OCI-LY1 (cell line): Measurements from ENCODE around the gene TMEM181.

Experiments
- H2AFZ ChIP-seq: fragments of 200-600 bp; sonication (generic), shearing (Covaris generic); 2 replicates; pipeline ENCODE4 v1.6.0; 2014; ENCODE audit warnings: antibody characterized with exemption, mild to moderate bottlenecking, low read length
- H3F3A ChIP-seq: fragments of 200-600 bp; sonication (generic), shearing (Covaris generic); 2 replicates; pipeline ENCODE4 v1.6.0; 2014; ENCODE audit warnings: mild to moderate bottlenecking, antibody characterized with exemption, low read length, moderate library complexity; ENCODE audit not compliant: insufficient read depth
- H3K27ac ChIP-seq: fragments of 200-600 bp; sonication (generic); 2 replicates; pipeline ENCODE4 v1.5.1; 2014; ENCODE audit warnings: low read length, mixed run types, mild to moderate bottlenecking, low read depth; ENCODE audit not compliant: poor library complexity, severe bottlenecking
- H3K27me3 ChIP-seq: fragments of 200-600 bp; sonication (generic); 2 replicates; pipeline ENCODE4 v1.6.0; 2014; ENCODE audit warnings: antibody characterized with exemption, mild to moderate bottlenecking, low read length, moderate library complexity; ENCODE audit not compliant: insufficient read depth
- H3K36me3 ChIP-seq: fragments of 200-600 bp; sonication (generic); 2 replicates; pipeline ENCODE4 v1.6.1; 2014; ENCODE audit warnings: mild to moderate bottlenecking, antibody characterized with exemption, low read length, moderate library complexity, mixed read lengths; ENCODE audit not compliant: insufficient read depth
- H3K4me1 ChIP-seq: fragments of 200-600 bp; sonication (generic); 2 replicates; pipeline ENCODE4 v1.5.1; 2014; ENCODE audit warnings: mild to moderate bottlenecking, low read length, moderate library complexity; ENCODE audit not compliant: insufficient read depth, severe bottlenecking
- H3K4me2 ChIP-seq: fragments of 200-600 bp; sonication (generic), shearing (Covaris generic); 2 replicates; pipeline ENCODE4 v1.6.1; 2014; ENCODE audit warnings: low read length
- H3K4me3 ChIP-seq: fragments of 200-600 bp; sonication (generic); 2 replicates; pipeline ENCODE4 v1.5.1; 2014; ENCODE audit warnings: low read length, low read depth, mild to moderate bottlenecking, mixed read lengths; ENCODE audit not compliant: poor library complexity, severe bottlenecking
- H3K79me2 ChIP-seq: fragments of 200-600 bp; shearing (Covaris generic); 2 replicates; pipeline ENCODE4 v1.6.1; 2016; ENCODE audit warnings: mixed run types, low read length, mixed read lengths; ENCODE audit not compliant: insufficient read depth
- H3K9ac ChIP-seq: fragments of 200-600 bp; sonication (generic), shearing (Covaris generic); 2 replicates; pipeline ENCODE4 v1.6.1; 2014; ENCODE audit warnings: mild to moderate bottlenecking, low read length, mixed read lengths
- H3K9me2 ChIP-seq: fragments of 200-600 bp; sonication (generic), shearing (Covaris generic); 2 replicates; pipeline ENCODE4 v1.6.1; 2014; ENCODE audit warnings: low read depth, mild to moderate bottlenecking, low read length, mixed read lengths
- H3K9me3 ChIP-seq: fragments of 200-600 bp; shearing (Covaris generic); 2 replicates; pipeline ENCODE4 v1.6.1; 2014; ENCODE audit warnings: low read length, mixed read lengths
- H4K20me1 ChIP-seq: fragments of 200-600 bp; sonication (generic), shearing (Covaris generic); 2 replicates; pipeline ENCODE4 v1.6.0; 2016; ENCODE audit warnings: mild to moderate bottlenecking, low read length; ENCODE audit not compliant: insufficient read depth
- CTCF ChIP-seq: fragments of 200-600 bp; sonication (generic), shearing (Covaris generic); IDR thresholded peaks from 2 replicates; pipeline ENCODE4 v1.5.1; 2017; ENCODE audit warnings: mild to moderate bottlenecking, antibody characterized with exemption, low read length, moderate library complexity, mixed read lengths
- EZH2 ChIP-seq: fragments of 200-600 bp; sonication (generic), shearing (Covaris generic); IDR thresholded peaks from 2 replicates; pipeline ENCODE4 v1.8.0; 2017; ENCODE audit warnings: borderline replicate concordance, mixed run types, mild to moderate bottlenecking, antibody characterized with exemption, low read length, moderate library complexity, mixed read lengths

The TMEM181 gene

GRCh38 chr6:158536891-158537798 is 22.7 kb upstream of the TMEM181 start:
- Histone ChIP-seq H3K9me2 (no peaks in the 10 kb centered on the region), H3K4me1 (peaks cover 11% of the 10 kb centered on the region), H3K9ac (no peak overlapping the region), H3K4me2 (peak overlapping the region; percentile 79), H2AFZ (no peak overlapping the region), H3K4me3 (peak overlapping the region; percentile 61), H3K9me3 (no peaks in the 10 kb centered on the region), H3K36me3 (no peaks in the 10 kb centered on the region), H3F3A (no peaks in the 10 kb centered on the region), H3K79me2 (no peaks in the 10 kb centered on the region), H4K20me1 (no peaks in the 10 kb centered on the region), H3K27me3 (peaks cover 7% of the 10 kb centered on the region; the same call in 1 of the 2 replicates), H3K27ac (no peak overlapping the region)
- TF ChIP-seq CTCF (no peak), EZH2 (no peak)

DNA sequence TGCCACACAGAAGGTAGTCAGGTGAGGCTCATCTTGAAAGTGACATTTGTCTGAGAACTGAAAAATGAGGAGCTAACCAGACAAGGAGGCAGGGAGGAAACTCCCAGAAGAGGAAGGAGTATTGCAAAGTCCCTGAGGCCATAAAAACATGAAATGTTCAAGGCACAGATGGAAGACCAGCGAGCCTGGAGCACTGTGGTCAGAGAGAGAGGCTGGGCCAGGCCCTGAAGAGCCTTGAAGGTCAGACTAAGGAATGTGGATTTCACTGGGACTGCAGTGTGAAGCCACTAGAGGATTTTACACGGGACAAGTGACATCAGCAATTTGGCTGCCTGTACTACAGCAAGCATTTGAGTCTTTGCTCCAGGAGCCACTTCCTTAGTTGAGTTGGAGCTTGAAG is 21.1 kb upstream of the TMEM181 start:
- Histone ChIP-seq H3K9ac (no peak overlapping the region), H3K36me3 (no peaks in the 10 kb centered on the region), H2AFZ (no peak overlapping the region), H3K4me3 (no peak overlapping the region), H3K27me3 (peaks cover 7% of the 10 kb centered on the region; the same call in 1 of the 2 replicates), H4K20me1 (no peaks in the 10 kb centered on the region), H3K9me3 (no peaks in the 10 kb centered on the region), H3K79me2 (no peaks in the 10 kb centered on the region), H3F3A (no peaks in the 10 kb centered on the region), H3K9me2 (no peaks in the 10 kb centered on the region), H3K27ac (no peak overlapping the region), H3K4me2 (no peak overlapping the region), H3K4me1 (peaks cover 11% of the 10 kb centered on the region)
- no peak for TF ChIP-seq CTCF
- TF ChIP-seq EZH2: no peak

DNA sequence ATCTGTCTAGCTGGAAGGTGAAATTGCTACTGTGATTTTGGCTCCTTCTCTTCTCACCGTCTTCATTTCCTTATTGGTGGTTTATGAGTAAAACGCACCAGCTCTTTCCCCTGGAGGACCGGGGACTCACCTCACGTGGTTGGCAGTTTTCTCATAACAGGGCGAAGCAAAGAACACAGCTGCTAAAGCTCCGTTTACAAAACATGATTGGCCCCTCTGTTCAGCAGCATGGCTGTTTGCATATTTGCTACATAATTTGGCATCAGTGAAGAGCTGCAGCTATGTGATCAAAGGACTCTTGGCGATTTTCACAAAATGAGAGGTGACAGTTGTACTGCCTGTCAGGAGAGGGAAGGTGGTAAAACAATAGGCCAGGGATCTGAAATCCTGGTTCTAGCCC is 20.5 kb upstream of the TMEM181 start:
- Histone ChIP-seq H3K9me2 (no peaks in the 10 kb centered on the region), H4K20me1 (no peaks in the 10 kb centered on the region), H3K4me3 (no peak overlapping the region), H3K27me3 (peaks cover 7% of the 10 kb centered on the region; the same call in 1 of the 2 replicates), H3K9me3 (no peaks in the 10 kb centered on the region), H2AFZ (no peak overlapping the region), H3K27ac (no peak overlapping the region), H3K36me3 (no peaks in the 10 kb centered on the region), H3K4me1 (peaks cover 11% of the 10 kb centered on the region), H3K9ac (no peak overlapping the region), H3K79me2 (no peaks in the 10 kb centered on the region), H3K4me2 (no peak overlapping the region), H3F3A (no peaks in the 10 kb centered on the region)
- no peak for TF ChIP-seq CTCF
- TF ChIP-seq EZH2: no peak
